Measurements from ENCODE around the gene MTUS2.

Gene MTUS2

DNA sequence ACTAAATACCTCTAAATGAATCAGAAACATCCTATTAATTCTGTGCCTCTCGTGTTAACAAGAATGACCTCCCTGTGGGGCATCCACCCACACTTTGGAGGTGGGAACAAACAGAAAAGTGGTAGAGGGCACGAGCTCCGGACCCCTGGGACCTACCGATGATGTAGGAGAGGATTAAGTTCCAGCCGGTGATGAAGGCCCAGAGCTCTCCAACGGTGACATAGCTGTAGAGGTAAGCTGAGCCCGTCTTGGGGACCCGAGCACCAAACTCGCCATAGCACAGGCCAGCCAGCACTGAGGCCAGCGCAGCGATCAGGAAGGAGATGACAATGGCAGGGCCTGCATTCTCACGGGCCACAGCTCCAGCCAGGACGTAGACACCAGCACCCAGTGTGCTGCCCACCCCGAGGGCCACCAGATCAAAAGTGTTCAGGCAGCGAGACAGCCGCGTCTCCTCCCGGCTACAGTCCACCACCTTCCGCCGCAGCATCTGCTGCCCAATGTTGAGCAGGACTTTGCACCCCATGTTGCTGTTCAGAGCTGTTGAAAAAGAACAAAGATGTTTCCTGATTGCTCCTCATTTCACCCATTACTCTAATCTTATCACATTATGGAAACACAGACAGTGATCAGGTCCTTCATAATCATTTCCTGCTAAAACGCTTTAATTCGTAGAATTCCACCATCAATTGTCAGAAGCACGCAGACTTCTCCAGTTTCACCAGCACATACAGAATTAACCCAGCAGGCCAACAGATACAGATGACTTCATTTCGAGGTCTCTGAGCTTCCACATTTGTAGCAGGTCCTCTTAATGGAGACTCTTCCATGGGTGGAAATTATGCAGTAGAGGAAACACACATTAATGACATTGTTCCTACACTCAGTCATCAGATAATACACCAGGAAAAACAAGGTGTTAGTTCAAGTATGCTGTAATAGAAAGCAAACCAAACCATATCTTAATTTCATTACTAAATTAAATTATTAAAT is 715.8 kb downstream of the MTUS2 start:
- no peak for DNase-seq

DNA sequence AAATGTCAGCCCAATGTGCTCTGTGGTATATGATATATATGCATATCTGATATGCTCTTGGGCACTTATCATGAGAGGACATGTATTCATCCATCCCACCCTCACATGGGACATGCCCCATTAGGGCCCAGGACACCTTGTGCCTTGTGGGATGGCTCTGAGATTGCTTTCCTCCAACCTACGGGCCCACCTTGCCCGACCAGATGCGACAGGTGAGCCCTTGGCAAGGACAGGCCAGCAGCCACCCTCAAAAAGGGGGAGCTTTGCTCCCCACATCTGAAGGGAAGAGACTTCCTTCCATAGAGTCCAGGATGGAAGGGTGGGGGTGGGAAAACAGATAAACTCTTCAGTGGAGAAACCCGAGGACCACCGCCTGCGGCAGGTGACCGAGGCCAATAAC is 716.7 kb downstream of the MTUS2 start:
- no peak for DNase-seq

DNA sequence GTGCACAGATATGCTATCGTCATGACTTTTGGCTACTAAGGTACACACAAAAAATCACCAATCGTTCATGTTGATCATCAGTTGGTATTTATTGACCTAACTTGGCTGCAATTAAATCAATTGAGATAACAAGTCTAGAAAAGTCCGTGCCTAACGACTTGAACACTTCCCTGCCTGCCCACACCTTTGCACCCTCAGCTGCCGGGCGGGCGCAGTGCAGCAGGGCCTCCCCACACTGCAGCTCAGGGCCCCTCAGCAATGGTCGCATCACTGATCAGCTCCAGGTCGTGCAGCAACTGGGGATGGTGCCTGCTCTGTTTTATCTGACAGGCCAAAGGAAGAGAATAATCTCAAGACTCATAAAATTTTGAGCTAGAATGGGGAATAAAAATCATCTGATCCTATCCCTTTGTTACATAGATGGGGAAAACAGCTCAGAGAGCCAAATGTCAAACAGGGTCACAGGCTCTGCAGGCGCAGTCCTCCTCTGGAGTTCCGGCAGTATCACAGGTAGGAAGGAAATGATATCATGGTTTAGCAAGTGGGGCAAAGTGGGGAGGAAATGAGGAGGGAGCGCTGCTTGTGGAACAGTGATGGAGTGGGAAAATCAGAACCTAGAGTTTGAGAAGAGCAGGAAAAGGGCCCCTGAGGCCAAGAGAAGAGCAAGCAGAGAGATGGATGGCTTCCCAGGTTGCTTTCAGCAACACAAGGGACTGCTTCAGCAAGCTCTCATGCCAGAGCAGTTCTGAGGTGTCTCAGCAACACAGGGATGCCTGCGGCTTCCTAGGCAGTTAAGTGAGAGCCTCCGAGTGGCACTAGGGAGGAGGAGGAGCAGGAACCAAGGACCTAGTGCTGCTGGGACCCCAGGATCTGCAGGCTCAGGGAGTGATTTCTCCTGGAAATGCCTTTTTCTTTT is 717.9 kb downstream of the MTUS2 start:
- no peak for DNase-seq

DNA sequence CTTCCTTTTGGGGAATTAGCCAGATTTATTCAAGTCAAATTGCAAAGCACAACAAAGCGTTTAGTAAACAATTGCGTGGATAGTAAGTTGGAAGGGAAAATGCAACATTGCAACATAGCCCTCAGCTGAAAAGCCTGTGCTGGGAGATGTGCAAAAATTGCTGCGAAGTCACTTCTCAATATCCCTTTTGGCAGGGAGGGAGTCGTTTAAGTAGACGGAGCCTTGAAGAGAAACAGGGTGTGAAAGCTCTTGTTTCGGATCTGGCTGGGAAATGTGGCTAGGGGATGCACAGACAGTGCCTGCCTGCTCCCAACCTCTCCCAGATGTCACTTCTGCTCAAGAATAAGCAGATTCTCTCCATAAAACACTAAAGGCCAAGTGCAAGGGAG is 718.5 kb downstream of the MTUS2 start:
- DNase-seq: no peak

DNA sequence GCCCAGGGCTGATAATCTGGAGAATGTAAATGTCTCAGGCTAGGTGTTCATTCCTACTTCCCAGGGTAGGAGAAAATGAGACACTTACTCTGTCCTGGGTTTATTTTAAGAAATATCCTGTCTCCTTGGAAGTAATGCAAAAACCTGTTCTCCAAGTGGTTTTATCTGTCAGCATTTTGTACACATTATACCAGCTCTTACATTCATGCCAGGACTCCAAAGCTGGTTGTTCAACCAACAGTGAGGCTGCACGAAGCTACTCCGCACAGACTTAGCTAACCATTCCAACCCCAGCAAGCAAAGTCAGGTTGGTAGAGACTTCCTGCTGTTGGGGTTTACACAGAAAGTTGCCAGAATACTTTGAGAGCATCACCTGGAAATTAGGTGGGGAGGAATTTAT is 719.7 kb downstream of the MTUS2 start:
- no peak for DNase-seq

DNA sequence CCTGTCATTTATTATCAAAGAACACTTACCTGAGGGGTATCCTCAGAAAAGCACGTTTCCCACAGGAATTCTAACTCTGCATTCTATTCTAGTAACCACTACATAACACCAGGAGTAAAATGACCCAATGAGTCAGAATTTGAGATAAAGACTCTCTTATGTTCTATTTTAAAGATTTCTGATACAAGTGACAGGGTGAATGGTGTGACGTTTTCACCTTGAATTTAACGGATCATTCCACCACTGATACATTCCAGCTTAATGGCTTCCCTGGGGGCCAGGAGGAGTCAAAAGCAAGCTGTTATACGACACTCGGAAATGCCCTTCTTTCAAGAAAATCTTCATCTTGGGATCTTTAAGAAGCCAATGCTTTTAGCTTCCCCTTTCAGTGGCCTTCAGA is 720.2 kb downstream of the MTUS2 start:
- no peak for DNase-seq

DNA sequence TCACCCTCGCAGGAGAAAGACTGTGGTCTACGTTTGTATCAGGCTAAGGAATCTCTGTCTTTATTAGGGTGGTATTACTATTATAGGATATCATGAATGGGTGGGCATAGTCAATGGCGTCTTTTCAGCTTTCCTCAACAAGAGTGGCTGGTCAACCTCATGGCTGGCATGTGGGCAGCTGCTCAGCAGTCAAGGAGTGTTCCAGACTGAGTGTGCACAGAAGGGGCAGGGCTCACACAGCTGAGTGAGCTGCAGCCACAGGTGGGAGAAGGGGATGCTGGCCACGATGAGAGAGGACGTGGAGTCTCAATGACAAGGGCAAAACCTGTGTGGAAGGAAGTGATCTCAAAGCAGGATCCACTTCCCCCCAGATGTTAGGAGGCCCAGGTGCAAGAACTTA is 720.7 kb downstream of the MTUS2 start:
- no peak for DNase-seq

DNA sequence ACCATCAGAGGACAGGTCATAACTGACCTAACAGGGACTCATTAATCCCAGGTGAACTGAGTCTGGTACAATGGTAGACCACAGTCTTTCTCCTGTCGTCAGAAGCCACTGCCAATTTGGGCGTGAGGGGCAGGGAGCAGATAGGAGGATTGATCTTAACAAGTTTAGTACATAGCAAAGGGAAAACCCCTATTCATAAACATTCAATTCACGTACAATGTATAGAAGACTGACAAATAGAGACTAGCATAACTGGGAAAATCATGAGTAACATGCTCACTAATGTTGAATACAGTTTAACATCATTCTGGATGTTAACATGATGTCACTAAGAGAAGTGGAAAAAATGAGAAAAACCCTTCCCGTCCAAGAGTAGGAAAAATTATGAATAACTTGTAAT is 721.3 kb downstream of the MTUS2 start:
- no peak for DNase-seq

DNA sequence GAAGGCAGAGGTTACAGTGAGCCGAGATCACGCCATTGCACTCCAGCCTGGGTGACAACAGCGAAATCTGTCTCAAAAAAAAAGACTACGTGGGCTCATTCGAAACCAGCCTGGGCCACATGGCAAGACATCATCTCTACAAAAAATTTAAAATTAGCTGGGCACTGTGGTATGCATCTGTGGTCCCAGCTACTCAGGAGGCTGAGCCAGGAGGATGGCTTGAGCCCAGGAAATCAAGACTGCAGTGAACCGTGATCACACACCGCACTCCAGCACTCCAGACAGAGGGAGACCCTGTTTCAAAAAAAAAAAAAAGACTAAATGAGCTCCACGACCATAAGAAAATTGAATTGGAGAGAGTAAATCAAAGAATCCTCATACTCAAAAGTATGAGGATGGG is 722.2 kb downstream of the MTUS2 start:
- no peak for DNase-seq

DNA sequence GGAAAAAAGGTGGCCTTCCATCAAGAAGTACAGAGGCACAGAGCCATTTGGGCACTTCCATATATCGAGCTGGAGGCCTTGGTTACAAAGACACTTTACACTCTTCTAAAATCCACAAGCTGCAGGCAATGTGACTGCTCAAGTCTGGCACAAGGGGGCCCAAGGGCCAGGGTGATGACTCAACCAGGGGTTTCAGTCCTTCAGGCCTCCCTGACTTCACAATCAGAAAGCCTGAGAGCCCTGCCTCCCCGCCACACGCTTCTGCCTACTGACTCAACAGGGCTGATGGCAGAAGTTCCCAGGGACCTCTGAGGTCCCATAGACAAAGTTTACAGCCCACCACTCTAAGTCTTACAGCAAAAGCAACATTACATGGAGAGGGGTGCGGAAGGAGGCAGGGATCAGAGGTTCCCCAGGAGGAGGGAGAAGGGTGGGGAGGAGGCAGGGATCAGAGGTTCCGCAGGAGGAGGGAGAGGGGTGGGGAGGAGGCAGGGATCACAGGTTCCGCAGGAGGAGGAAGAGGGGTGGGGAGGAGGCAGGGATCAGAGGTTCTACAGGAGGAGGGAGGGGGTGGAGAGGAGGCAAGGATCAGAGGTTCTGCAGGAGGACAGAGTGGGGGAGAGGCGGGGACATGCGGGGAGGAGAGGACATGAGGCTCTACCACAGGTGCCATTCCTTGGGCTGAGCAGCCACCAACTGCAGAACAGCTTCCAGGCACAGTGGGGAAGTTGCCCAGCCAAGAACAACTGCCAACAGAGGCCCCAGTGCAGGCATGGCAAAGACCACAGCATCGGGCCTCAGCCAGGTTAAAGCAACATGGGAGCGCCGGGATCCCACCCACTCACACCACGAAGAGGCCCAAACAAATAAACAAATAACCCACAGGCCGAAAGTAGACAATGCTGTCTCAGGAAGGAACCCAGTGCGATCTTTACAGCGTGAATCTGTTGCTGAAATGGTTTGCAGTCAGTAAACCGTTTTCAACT is 723.4 kb downstream of the MTUS2 start:
- no peak for DNase-seq

DNA sequence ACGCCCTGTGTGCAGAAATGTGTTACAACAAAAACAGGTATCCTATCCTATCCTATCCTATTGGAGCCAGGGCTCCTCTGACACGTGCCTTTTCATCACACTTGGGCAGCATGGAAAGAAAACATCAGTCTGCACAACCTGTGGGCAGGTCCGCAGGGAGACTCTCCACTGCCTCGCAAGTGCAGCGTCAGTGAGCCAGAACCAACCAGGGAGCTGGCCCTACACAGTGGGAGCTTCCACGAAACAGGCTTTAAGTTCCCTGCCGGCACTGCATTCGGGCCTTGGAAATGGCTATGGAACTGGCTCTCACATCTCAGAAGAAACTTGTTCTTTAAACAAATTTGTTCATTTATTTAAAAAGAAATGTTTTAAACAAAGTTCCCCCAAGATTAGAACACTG is 725.8 kb downstream of the MTUS2 start:
- no peak for DNase-seq

DNA sequence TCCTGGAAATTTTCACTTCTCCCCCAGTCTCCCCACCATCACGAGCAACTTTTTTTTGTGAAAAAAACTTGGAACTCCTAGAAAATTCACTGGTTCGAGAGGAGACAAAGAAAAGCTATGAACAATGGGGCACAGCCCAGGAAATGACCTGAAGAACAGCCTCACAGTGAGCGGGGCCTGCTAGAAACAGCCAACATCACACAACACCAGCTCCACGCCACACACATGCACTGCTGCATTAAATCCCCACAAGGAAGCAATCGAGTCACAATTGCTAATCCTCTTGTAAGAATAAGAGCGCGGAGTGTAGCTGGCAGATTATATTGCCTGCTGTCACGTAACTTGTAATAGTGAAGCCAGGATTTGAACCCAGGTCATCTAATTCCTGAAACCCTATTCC is 726.5 kb downstream of the MTUS2 start:
- no peak for DNase-seq

DNA sequence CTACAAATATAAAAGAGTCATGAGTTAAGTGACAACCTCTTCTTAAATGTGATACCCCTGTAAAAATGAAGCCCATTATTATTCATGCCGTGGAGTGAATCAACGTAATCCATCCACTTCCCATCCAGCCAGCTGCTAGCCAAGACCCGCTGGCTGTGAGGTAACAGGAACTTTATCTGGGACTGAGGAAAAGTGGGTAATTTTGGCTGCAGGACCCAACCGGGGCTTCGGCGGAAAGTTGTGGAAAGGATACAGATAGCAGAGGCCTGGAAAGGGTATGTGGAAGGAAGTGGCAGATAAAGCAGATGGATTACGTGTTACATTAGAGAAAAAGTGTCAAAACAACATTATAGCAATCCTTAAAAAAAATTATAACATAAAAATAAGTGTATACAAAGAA is 727.0 kb downstream of the MTUS2 start:
- no peak for DNase-seq

DNA sequence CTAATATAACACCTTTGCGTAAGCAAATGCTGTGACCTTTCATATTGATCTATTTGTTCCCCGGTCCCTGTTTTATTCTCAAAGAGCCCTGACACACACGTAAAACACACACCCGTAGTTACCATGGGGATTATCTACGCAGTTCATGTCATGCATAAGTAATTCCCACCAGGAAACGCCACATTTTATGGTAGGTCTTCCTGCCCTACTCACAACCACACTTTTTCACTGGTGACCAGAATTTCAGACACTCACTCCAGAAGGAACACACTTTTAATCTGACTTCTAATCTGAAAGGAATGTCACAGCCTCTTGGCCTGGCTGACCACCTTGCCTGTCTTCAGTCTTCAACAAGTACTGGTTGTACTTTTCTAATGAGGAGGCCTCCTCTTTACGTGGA is 728.6 kb downstream of the MTUS2 start:
- DNase-seq: no peak

DNA sequence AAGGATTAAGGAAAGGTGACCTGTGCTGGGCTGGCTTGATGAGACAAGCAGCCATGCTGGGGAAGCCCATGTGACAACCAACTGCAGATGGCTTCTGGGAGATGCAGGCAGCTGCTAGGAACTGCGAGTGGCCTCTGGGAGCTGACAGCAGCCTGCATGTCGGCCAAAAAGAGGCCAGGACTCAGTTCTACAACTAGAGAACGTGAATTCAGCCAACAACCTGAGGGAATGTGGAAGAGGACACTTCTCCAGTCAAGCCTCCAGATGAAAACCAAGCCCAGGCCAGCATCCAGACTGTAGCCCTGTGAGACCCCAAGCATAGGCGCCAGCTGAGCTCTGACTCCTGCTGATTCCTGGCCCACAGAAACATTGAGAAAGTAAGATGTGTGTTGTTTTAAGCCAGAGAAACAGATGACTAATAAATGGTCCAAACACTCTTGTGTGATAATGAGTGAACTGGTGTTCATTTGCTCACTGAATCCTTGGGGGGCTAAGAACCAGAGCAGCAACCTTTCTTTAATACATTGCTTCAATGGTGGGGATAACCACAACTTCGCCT is 730.4 kb downstream of the MTUS2 start:
- DNase-seq: no peak

DNA sequence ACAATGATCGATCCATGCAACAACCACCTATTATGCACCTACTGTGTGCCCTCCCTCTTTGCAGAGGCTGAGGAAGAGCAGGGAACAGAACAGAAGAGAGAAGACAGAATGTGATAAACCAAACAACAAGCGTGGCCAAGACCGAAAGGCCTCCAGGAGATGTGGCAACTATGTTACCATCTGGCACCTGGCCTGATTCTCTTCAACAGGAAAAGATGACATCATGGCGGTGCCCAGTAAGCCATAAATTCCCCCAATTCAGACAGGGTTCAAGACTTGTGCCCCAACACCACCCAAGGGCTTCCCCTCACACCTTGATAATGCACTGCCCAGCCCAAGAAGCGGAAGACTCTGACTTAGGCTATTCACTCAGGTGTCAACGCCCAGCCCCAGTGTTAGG is 731.1 kb downstream of the MTUS2 start:
- DNase-seq: no peak

Measured in T-helper 9 cell (primary cell).